GM23338 (cell line): Measurements from ENCODE around the gene ZNF212.

Source experiments
- CREB1 ChIP-seq: fragments of 250-450 bp; sonication (Bioruptor Pico); IDR thresholded peaks from 2 replicates; pipeline ENCODE4 v1.5.0; 2020; ENCODE audit warnings: low read depth, mild to moderate bottlenecking, moderate library complexity
- EZH2 ChIP-seq: fragments of 200-600 bp; sonication (generic); IDR thresholded peaks from one replicate; pipeline ENCODE4 v1.8.0; 2017; ENCODE audit warnings: antibody characterized with exemption, mild to moderate bottlenecking, low read depth; ENCODE audit not compliant: unreplicated experiment
- EZH2phosphoT487 ChIP-seq: fragments of 200-600 bp; sonication (generic); IDR thresholded peaks from one replicate; pipeline ENCODE4 v1.8.1; 2018; ENCODE audit warnings: antibody characterized with exemption; ENCODE audit not compliant: unreplicated experiment
- JUNB ChIP-seq: IDR thresholded peaks from one replicate; pipeline ENCODE4 v1.6.1; 2016; ENCODE audit warnings: antibody characterized with exemption; ENCODE audit not compliant: unreplicated experiment
- NANOG ChIP-seq: IDR thresholded peaks from 2 replicates; pipeline ENCODE4 v1.6.1; 2016; ENCODE audit warnings: antibody characterized with exemption, borderline replicate concordance
- POLR2AphosphoS5 ChIP-seq: IDR thresholded peaks from 2 replicates; pipeline ENCODE4 v1.6.1; 2016; ENCODE audit warnings: antibody characterized with exemption, low read depth
- REST ChIP-seq: IDR thresholded peaks from one replicate; pipeline ENCODE4 v1.6.1; 2018; ENCODE audit warnings: antibody characterized with exemption; ENCODE audit not compliant: unreplicated experiment
- ZNF114 ChIP-seq: fragments of 250-450 bp; sonication (Bioruptor Pico); IDR thresholded peaks from 2 replicates; pipeline ENCODE4 v1.5.0; 2020; ENCODE audit warnings: mild to moderate bottlenecking, moderate library complexity
- TF ChIP-seq, protein P1 (sequence below), 2 experiments: fragments of 200-600 bp in 1 of 2; sonication (generic) in 1 of 2; conservative IDR thresholded peaks; 2 replicates each; pipeline versions ENCODE4 v1.5.1 to v1.6.1; 2016 to 2017; ENCODE audit warnings: antibody characterized with exemption in 2 of 2, low read depth in 2 of 2, mild to moderate bottlenecking in 2 of 2, moderate library complexity in 1 of 2
- TF ChIP-seq, protein P2 (sequence below): fragments of 250-450 bp; sonication (Bioruptor Pico); IDR thresholded peaks from 2 replicates; pipeline ENCODE4 v1.5.0; 2020; ENCODE audit warnings: mild to moderate bottlenecking, moderate library complexity

- TF ChIP-seq POLR2AphosphoS5: no peak
- TF ChIP-seq, protein P1, sequence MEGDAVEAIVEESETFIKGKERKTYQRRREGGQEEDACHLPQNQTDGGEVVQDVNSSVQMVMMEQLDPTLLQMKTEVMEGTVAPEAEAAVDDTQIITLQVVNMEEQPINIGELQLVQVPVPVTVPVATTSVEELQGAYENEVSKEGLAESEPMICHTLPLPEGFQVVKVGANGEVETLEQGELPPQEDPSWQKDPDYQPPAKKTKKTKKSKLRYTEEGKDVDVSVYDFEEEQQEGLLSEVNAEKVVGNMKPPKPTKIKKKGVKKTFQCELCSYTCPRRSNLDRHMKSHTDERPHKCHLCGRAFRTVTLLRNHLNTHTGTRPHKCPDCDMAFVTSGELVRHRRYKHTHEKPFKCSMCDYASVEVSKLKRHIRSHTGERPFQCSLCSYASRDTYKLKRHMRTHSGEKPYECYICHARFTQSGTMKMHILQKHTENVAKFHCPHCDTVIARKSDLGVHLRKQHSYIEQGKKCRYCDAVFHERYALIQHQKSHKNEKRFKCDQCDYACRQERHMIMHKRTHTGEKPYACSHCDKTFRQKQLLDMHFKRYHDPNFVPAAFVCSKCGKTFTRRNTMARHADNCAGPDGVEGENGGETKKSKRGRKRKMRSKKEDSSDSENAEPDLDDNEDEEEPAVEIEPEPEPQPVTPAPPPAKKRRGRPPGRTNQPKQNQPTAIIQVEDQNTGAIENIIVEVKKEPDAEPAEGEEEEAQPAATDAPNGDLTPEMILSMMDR (conservative IDR thresholded peaks at IDR 0.05; ENCODE audit: low read depth in 2 of 2): no peak
- no peak for TF ChIP-seq REST
- no peak for TF ChIP-seq EZH2
- no peak for TF ChIP-seq CREB1 (CRISPR knock-in tag)
- TF ChIP-seq EZH2phosphoT487: no peak
- no peak for TF ChIP-seq JUNB
- TF ChIP-seq NANOG: no peak
- TF ChIP-seq ZNF114 (CRISPR knock-in tag): no peak
- TF ChIP-seq, protein P2, sequence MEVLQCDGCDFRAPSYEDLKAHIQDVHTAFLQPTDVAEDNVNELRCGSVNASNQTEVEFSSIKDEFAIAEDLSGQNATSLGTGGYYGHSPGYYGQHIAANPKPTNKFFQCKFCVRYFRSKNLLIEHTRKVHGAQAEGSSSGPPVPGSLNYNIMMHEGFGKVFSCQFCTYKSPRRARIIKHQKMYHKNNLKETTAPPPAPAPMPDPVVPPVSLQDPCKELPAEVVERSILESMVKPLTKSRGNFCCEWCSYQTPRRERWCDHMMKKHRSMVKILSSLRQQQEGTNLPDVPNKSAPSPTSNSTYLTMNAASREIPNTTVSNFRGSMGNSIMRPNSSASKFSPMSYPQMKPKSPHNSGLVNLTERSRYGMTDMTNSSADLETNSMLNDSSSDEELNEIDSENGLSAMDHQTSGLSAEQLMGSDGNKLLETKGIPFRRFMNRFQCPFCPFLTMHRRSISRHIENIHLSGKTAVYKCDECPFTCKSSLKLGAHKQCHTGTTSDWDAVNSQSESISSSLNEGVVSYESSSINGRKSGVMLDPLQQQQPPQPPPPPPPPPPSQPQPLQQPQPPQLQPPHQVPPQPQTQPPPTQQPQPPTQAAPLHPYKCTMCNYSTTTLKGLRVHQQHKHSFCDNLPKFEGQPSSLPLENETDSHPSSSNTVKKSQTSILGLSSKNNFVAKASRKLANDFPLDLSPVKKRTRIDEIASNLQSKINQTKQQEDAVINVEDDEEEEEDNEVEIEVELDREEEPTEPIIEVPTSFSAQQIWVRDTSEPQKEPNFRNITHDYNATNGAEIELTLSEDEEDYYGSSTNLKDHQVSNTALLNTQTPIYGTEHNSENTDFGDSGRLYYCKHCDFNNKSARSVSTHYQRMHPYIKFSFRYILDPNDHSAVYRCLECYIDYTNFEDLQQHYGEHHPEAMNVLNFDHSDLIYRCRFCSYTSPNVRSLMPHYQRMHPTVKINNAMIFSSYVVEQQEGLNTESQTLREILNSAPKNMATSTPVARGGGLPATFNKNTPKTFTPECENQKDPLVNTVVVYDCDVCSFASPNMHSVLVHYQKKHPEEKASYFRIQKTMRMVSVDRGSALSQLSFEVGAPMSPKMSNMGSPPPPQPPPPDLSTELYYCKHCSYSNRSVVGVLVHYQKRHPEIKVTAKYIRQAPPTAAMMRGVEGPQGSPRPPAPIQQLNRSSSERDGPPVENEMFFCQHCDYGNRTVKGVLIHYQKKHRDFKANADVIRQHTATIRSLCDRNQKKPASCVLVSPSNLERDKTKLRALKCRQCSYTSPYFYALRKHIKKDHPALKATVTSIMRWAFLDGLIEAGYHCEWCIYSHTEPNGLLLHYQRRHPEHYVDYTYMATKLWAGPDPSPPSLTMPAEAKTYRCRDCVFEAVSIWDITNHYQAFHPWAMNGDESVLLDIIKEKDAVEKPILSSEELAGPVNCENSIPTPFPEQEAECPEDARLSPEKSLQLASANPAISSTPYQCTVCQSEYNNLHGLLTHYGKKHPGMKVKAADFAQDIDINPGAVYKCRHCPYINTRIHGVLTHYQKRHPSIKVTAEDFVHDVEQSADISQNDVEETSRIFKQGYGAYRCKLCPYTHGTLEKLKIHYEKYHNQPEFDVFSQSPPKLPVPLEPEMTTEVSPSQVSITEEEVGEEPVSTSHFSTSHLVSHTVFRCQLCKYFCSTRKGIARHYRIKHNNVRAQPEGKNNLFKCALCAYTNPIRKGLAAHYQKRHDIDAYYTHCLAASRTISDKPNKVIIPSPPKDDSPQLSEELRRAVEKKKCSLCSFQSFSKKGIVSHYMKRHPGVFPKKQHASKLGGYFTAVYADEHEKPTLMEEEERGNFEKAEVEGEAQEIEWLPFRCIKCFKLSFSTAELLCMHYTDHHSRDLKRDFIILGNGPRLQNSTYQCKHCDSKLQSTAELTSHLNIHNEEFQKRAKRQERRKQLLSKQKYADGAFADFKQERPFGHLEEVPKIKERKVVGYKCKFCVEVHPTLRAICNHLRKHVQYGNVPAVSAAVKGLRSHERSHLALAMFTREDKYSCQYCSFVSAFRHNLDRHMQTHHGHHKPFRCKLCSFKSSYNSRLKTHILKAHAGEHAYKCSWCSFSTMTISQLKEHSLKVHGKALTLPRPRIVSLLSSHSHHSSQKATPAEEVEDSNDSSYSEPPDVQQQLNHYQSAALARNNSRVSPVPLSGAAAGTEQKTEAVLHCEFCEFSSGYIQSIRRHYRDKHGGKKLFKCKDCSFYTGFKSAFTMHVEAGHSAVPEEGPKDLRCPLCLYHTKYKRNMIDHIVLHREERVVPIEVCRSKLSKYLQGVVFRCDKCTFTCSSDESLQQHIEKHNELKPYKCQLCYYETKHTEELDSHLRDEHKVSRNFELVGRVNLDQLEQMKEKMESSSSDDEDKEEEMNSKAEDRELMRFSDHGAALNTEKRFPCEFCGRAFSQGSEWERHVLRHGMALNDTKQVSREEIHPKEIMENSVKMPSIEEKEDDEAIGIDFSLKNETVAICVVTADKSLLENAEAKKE: no peak
Observed at GRCh38 chr7:149237502-149237901, 1.9 kb upstream of the ZNF212 start.
